Heart left ventricle (tissue), 13 donors: ENCODE measurements around the gene TRMU.

Source experiments
- POLR2A ChIP-seq, 2 donors: fragments of 450-650 bp; IDR thresholded peaks; one replicate each; pipeline ENCODE4 v1.6.1; 2017; ENCODE audit warnings: antibody characterized with exemption in 2 of 2, mild to moderate bottlenecking in 2 of 2, moderate library complexity in 2 of 2
- TF ChIP-seq, protein P1 (sequence below), 12 donors: fragments of 200-600 bp; sonication (generic) in 4 of 12; IDR thresholded peaks; one replicate each; pipeline versions ENCODE4 v1.5.0 to v1.8.0; 2018 to 2022; ENCODE audit warnings: antibody characterized with exemption in 12 of 12, mild to moderate bottlenecking in 5 of 12
- donor health status: ischemic (EF 13 %, LVEDD 7.1; RV severe dilation, severe dysfunction).
- donor health status: DM: no; HTN: yes; CAD: no.
- donor health status: DM: no; HTN: no; CAD: no.
- donor health status: ischemic (EF 25% LVEDD 6.9; RV normal size, moderate dysfunction).
- donor health status: ischemic (EF 25% LVEDD 5.7; RV mildly dilated, moderate dysfunction).
- donor health status: ischemic (EF 35%, LVEDD 5.7; RV mildly dilated, moderate dysfunction).
- donor health status: nonischemic (EF 11% LVEDD 7.7; RV severe dilation, severe dysfunction).
- donor health status: DM: yes; HTN: yes; CAD: no.
- donor health status: PGD.
- donor health status: ischemic (EF 29% LVEDD 5.4; RV normal size, mild dysfunction).
- donor health status: nonischemic (EF 23%, LVEDD 6.1; RV moderate dilation, normal function).

DNA sequence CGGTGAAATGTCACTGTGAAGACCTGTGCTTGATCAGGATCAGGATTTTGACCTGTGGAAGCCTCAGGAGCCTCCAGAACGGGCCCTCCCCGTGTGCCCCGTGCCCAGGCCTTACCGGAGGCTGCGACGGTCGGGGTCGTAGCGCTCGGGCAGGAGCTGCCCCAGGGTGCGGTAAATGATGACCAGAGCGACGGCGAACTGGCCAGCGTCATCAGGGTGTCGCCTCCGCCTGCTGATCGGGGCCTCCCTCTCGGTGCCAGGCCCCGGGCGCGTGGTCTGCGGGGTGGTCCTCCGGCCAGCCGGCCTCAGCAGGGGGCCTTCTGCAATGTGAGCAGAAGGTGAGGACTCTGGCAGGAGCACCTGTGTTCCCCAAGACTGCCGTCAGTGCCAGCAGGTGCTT is 46.2 kb downstream of the TRMU start:
- TF ChIP-seq, protein P1, sequence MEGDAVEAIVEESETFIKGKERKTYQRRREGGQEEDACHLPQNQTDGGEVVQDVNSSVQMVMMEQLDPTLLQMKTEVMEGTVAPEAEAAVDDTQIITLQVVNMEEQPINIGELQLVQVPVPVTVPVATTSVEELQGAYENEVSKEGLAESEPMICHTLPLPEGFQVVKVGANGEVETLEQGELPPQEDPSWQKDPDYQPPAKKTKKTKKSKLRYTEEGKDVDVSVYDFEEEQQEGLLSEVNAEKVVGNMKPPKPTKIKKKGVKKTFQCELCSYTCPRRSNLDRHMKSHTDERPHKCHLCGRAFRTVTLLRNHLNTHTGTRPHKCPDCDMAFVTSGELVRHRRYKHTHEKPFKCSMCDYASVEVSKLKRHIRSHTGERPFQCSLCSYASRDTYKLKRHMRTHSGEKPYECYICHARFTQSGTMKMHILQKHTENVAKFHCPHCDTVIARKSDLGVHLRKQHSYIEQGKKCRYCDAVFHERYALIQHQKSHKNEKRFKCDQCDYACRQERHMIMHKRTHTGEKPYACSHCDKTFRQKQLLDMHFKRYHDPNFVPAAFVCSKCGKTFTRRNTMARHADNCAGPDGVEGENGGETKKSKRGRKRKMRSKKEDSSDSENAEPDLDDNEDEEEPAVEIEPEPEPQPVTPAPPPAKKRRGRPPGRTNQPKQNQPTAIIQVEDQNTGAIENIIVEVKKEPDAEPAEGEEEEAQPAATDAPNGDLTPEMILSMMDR (IDR thresholded peaks at IDR 0.05): no peak
- no peak for TF ChIP-seq POLR2A (IDR thresholded peaks at IDR 0.05)
